RWPE1 (cell line): ENCODE results near the gene EGR4.

Source experiments
- CTCF ChIA-PET: fragments of 350-600 bp; sonication (Branson Sonifier 250); formaldehyde crosslinking; extraction: SDS; loops from one replicate; lab custom pipeline; 2021; lab: Yijun Ruan, JAX
- POLR2A ChIA-PET: fragments of 400-600 bp; formaldehyde crosslinking; extraction: SDS; loops from one replicate; lab custom pipeline; 2020; ENCODE audit warnings: antibody characterized with exemption; ENCODE audit not compliant: low non-redundant PET; lab: Yijun Ruan, JAX
- DNase-seq: peaks from one replicate; pipeline ENCODE4 v3.0.0; 2012; ENCODE audit warnings: low spot score
- H3K27ac ChIP-seq: fragments of 450-650 bp; 2 replicates; pipeline ENCODE4 v1.5.1; 2017
- TF ChIP-seq, protein P1 (sequence below): fragments of 450-650 bp; conservative IDR thresholded peaks from 2 replicates; pipeline ENCODE4 v1.5.1; 2017; ENCODE audit warnings: low read depth, mild to moderate bottlenecking

EGR4 gene

DNA sequence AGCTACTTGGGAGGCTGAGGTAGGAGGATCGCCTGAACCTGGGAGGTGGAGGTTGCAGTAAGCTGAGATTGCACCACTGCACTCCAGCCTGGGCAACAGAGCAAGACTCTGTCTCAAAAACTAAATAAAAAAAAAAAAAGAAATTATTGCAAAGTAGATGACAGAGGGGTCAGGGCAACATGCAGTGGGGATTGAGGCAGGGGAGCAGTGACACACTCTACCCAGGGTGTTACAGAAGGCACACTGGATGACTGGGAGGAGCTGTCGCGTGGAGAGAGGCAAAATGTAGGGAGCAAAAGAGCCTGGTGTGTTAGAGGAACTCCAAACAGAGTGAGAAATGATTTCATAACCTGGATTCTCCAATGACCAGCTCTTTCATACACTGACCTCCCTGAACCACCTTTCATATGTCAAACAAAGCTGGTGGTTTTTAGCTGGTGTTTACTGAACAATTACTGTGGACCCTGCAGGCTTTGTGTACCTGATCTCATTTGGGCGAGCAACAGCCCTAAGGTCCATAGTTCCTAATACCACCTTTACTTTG lies 31.2 kb downstream of the EGR4 start:
- DNase-seq, result no peak
- TF ChIP-seq, protein P1, sequence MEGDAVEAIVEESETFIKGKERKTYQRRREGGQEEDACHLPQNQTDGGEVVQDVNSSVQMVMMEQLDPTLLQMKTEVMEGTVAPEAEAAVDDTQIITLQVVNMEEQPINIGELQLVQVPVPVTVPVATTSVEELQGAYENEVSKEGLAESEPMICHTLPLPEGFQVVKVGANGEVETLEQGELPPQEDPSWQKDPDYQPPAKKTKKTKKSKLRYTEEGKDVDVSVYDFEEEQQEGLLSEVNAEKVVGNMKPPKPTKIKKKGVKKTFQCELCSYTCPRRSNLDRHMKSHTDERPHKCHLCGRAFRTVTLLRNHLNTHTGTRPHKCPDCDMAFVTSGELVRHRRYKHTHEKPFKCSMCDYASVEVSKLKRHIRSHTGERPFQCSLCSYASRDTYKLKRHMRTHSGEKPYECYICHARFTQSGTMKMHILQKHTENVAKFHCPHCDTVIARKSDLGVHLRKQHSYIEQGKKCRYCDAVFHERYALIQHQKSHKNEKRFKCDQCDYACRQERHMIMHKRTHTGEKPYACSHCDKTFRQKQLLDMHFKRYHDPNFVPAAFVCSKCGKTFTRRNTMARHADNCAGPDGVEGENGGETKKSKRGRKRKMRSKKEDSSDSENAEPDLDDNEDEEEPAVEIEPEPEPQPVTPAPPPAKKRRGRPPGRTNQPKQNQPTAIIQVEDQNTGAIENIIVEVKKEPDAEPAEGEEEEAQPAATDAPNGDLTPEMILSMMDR, result no peak
- ChIA-PET CTCF (no interaction called here), POLR2A (no interaction called here)
- H3K27ac ChIP-seq, result no peak overlapping the region

DNA sequence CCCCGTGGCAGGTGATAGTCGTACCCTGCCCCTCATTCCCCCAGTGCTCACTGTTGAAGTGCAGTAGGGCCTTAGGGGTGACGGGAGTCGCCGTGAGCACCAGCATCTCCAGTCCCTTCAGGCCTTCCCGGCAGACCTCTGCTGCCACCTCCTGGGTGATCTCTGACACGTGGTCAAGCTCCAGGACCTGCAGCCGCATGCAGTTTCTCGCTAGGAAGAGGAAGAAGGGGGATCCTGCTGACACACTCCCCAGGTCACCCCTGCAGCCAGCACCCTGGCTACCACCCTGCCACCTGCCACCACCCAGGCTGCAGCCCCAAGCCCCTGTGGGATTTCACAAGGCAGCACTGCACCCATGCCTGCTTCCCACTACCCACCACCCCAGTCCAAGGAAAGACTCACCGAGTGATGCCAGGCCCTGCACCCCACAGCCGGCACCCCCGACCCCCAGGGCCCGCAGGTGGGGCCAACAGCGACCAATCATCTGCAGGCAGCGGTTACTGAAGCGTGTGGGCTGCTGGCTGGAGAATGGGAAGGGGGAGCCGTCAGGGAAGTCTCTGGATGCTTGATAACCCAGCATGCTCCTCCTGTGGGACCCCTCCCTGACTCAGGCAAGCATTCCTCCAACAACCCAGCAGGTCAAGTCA lies 32.9 kb downstream of the EGR4 start:
- POLR2A ChIA-PET, result no interaction called here
- TF ChIP-seq, protein P1, result peak; percentile 44
- DNase-seq, result peak; percentile 67
- CTCF ChIA-PET, result interaction anchor here (0.5 to 1.3 kb wide), 12 partner anchors 8 to 375 kb away, joined by 3 to 5 read pairs (median 3); partner anchors contain the start of genes CCT7 and PRADC1
- no peak overlapping the region for H3K27ac ChIP-seq

DNA sequence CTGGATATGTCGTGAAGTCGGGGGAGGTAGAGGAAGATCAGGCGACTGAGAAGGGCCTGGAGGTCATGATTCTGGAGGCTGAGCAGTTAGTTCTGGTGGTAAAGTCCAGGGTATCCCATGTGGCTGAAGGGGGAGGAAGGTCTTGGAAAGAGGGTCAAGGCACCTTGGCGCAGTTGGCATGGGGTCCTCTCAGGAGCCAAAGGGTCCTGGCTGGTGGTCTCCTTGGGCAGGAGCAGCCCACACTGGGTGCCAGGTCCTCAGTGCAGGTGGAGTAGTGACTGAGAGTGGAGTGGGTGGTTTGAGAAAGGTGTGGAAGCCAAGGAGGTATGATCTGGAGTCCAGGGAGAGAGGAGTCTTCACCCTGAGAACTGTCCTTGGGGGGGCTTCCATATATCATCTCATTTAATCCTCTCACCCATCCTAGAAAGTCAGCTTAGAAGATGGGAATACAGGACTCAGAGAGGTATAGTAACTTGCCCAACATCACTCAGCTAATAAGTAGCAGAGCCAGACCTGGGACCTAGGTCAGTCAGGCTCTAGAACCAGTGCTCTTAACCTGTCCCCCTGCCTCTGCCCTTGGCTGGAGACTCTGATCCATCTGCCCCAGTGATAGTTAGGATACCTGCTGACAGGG lies 33.5 kb downstream of the EGR4 start:
- ChIA-PET POLR2A (no interaction called here), CTCF (interaction anchor here (0.6 to 1.3 kb wide), 6 partner anchors 12 to 175 kb away, joined by 3 to 7 read pairs (median 4); partner anchors contain the start of genes CCT7 and PRADC1)
- TF ChIP-seq, protein P1, result no peak
- no peak overlapping the region for H3K27ac ChIP-seq
- no peak for DNase-seq

DNA sequence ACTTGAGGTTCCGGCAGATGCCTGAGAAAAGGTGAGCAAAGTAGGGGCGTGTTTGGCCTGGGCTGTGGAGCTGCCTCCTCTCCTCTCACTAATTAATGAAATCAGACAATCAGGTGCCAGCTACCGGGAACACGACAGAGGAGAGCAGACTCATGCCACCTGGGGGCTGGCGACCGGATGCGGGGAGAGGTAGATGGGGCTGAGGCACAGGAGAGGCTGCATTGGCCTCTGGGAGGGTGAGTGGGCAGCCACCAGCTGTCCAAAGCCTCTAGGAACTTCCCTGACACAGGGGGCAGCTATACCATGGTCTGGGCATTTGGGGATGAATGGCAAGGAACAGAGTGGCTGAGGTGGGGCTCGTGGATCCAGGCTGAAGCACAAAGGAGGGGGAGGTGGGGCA lies 34.1 kb downstream of the EGR4 start:
- no peak for DNase-seq
- POLR2A ChIA-PET, result no interaction called here
- TF ChIP-seq, protein P1, result no peak
- CTCF ChIA-PET, result interaction anchor here (0.6 to 1.1 kb wide), 2 partner anchors 9 to 12 kb away, joined by 3 read pairs; no protein-coding TSS in a partner anchor
- H3K27ac ChIP-seq, result no peak overlapping the region

DNA sequence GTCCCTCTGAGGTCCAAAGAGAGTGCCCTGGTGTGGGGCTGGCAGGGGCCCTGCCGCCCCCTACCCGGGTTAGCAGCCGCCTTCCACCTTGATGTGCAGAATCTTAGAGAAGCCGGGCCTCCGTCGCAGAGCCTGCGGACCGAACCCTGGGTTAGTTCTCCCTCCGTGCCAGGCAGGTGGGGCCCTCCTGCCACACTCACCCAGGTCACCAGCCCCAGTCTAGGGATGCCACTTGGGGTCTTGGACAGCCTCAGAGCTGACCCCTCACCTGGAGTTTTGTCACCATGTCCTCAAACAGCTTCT lies 34.5 kb downstream of the EGR4 start:
- H3K27ac ChIP-seq, result no peak overlapping the region
- TF ChIP-seq, protein P1, result no peak
- POLR2A ChIA-PET, result no interaction called here
- CTCF ChIA-PET, result interaction anchor here (0.5 to 1.1 kb wide), 3 partner anchors 9 to 52 kb away, joined by 3 read pairs; no protein-coding TSS in a partner anchor
- no peak for DNase-seq

DNA sequence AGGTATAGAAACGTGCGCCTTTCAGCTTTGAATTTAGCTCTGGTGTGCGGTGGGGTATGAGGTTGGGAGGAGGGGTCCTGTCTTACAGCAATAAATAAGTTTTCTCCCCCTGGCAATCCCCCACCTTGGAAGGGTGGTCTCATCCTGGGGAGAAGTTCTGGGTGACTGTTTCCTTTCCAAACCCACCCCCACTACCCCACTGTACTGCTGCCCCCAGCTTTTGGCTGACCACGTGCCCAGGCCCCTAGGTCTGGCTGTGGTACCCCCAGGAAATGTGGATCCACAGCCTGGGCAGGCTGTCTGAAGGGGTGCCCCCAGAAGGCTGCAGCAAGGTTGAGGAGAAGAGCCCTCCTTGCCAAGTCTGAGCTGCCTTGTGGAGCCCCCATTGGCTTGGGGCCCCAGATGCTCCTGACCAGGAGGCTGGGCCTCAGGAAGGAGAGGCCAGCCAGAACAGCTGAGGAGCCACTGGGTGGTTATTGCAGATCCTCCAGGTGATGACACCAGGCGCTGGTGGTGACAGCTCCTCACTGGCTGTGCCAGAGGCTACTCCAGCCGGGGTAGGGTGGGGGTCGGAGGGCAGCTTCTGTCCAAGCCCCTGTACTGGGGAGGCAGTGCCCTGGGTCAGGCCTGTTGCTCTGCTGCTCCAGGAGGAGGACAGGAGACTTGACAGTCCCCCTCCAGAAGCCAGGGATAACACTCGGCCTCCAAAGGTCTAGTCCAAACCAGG lies 35.0 kb downstream of the EGR4 start:
- TF ChIP-seq, protein P1, result no peak
- H3K27ac ChIP-seq, result no peak overlapping the region
- ChIA-PET CTCF (interaction anchor here (0.5 to 1.2 kb wide), 3 partner anchors 10 to 51 kb away, joined by 3 to 4 read pairs (median 3); no protein-coding TSS in a partner anchor), POLR2A (no interaction called here)
- DNase-seq, result no peak
